ENCODE data around the gene TPBGL. TPM values are rescaled to one million over a fixed set of nuclear protein-coding genes. Genes with fewer than 3 reads are reported as not detected.

TPBGL gene
- polyA plus RNA-seq, 1 of the 3 experiments (the other 2 are of a cell fraction) = 0.03 TPM

DNA sequence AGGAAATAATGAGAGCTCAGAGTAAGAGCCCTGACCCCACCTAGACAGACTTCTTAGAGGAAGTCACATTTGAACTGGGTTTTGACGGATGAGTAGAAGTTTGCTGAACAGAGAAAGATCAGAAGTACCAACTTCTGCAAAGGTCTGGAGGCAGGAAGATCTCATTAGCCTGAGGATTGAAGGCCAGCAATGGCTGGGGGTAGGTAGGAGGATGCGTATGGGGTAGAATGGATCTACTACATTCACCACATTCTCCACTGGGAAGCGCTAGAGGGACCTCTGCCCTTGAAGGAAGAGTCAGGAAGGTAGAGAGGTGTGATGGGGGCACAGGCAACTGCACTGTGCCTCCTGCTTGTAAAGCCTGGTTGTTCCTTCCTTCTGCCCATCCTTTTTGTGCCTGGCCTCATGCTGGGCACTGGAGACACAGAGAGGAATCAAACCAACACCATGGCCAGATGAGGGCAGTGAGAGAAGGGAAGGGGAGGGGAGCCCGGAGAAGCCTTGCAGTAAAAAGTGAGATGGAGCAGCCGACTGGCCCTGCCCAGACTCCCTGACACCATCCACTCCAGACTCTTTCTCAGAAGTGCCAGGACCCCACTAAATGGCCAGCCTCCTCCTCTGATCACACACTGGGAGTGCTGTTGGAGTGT lies 4.9 kb downstream of the TPBGL start:
- WGBS (ENCODE audit: low lambda C conversion rate) = 71% methylated on average over 5 of the region's 5 CpGs
- CTCF ChIA-PET = interaction anchor here (1.2 to 17.5 kb wide), 6 partner anchors 17 to 315 kb away, joined by 3 to 1115 read pairs (median 186); partner anchors contain the start of gene SLCO2B1

DNA sequence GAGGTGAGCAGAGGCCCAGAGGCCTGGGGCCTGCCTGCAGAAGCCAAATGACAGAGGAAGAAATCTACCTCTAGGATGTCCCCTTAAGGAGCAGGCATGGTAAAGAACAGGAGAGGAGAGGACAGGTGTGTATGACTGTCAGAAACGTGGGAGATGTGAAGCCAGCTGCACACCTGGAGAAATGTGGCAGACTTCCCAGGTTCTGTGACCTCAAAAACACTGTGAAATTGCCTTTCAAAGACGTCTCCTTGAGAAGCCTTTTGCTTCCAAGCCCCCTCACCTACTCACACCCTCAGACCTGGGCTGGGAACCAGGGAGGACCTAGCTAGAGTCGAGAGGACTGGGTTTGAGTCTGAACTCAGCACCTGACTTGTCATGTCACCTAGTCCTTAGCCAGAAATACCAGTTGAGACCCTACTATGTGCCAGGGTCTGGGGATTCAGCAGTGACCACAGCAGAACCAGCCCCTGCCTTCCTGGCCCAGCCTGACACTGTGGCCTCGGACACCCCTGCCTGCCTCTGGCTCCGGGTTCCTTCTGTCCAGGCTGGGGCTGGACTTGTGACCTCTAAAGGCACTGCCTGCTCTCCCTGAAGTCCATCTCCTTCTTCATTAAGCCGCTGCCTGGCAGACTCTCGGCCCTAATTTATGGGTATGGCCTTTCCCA lies 5.6 kb downstream of the TPBGL start:
- H3K27me3 ChIP-seq (ENCODE audit: insufficient read depth) = peaks cover 35% of the 10 kb centered on the region
- TF ChIP-seq, protein P1, sequence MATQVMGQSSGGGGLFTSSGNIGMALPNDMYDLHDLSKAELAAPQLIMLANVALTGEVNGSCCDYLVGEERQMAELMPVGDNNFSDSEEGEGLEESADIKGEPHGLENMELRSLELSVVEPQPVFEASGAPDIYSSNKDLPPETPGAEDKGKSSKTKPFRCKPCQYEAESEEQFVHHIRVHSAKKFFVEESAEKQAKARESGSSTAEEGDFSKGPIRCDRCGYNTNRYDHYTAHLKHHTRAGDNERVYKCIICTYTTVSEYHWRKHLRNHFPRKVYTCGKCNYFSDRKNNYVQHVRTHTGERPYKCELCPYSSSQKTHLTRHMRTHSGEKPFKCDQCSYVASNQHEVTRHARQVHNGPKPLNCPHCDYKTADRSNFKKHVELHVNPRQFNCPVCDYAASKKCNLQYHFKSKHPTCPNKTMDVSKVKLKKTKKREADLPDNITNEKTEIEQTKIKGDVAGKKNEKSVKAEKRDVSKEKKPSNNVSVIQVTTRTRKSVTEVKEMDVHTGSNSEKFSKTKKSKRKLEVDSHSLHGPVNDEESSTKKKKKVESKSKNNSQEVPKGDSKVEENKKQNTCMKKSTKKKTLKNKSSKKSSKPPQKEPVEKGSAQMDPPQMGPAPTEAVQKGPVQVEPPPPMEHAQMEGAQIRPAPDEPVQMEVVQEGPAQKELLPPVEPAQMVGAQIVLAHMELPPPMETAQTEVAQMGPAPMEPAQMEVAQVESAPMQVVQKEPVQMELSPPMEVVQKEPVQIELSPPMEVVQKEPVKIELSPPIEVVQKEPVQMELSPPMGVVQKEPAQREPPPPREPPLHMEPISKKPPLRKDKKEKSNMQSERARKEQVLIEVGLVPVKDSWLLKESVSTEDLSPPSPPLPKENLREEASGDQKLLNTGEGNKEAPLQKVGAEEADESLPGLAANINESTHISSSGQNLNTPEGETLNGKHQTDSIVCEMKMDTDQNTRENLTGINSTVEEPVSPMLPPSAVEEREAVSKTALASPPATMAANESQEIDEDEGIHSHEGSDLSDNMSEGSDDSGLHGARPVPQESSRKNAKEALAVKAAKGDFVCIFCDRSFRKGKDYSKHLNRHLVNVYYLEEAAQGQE (IDR thresholded peaks at IDR 0.05; ENCODE audit: low read depth, low read length) = no peak
- TF ChIP-seq MEF2A (IDR thresholded peaks at IDR 0.05; ENCODE audit: borderline replicate concordance, low read depth) = no peak
- TF ChIP-seq, protein P2, sequence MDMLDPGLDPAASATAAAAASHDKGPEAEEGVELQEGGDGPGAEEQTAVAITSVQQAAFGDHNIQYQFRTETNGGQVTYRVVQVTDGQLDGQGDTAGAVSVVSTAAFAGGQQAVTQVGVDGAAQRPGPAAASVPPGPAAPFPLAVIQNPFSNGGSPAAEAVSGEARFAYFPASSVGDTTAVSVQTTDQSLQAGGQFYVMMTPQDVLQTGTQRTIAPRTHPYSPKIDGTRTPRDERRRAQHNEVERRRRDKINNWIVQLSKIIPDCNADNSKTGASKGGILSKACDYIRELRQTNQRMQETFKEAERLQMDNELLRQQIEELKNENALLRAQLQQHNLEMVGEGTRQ (IDR thresholded peaks at IDR 0.05; ENCODE audit: borderline replicate concordance, low read depth, low read length) = no peak
- TF ChIP-seq FOSL2 (IDR thresholded peaks at IDR 0.05; ENCODE audit: borderline replicate concordance, low read depth) = no peak
- TF ChIP-seq, protein P3, sequence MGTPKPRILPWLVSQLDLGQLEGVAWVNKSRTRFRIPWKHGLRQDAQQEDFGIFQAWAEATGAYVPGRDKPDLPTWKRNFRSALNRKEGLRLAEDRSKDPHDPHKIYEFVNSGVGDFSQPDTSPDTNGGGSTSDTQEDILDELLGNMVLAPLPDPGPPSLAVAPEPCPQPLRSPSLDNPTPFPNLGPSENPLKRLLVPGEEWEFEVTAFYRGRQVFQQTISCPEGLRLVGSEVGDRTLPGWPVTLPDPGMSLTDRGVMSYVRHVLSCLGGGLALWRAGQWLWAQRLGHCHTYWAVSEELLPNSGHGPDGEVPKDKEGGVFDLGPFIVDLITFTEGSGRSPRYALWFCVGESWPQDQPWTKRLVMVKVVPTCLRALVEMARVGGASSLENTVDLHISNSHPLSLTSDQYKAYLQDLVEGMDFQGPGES (IDR thresholded peaks at IDR 0.05; ENCODE audit: low read depth, low read length) = no peak
- no peak for TF ChIP-seq TCF12 (IDR thresholded peaks at IDR 0.05)
- TF ChIP-seq TAF1 (IDR thresholded peaks at IDR 0.05; ENCODE audit: borderline replicate concordance, low read depth, low read length) = no peak
- no peak for TF ChIP-seq SMC3 (IDR thresholded peaks at IDR 0.05; ENCODE audit: low read depth, low read length)
- no peak for TF ChIP-seq CHD2 (IDR thresholded peaks at IDR 0.05; ENCODE audit: low read length, partially characterized antibody)

More for the DNA sequence above, 4.9 kb downstream of the TPBGL start:
- DNase-seq = peak; percentile 6
- Histone ChIP-seq H3K4me2 (no peak overlapping the region), H3K9me2 (no peaks in the 10 kb centered on the region), H2AFZ (ENCODE audit: low read depth) (no peak overlapping the region), H3K27ac (ENCODE audit: low read depth in 2 of 2, low read length in 1 of 2) (no peak overlapping the region), H4K20me1 (ENCODE audit: insufficient read depth) (no peaks in the 10 kb centered on the region), H3K4me3 (ENCODE audit: low read depth in 2 of 2, low read length in 1 of 2) (no peak overlapping the region), H3K79me2 (ENCODE audit: insufficient read depth) (no peaks in the 10 kb centered on the region), H3K9ac (no peak overlapping the region), H3K4me1 (ENCODE audit: control insufficient read depth in 1 of 2, insufficient read depth in 2 of 2, low read depth in 1 of 2, low read length in 1 of 2) (peaks cover 0 to 5% of the 10 kb centered on the region in 2 experiments; a peak in 1 of 4 replicates), H3K27me3 (ENCODE audit: insufficient read depth) (peaks cover 38% of the 10 kb centered on the region), H3K36me3 (replicated peaks in 1 of 2; ENCODE audit: control insufficient read depth in 1 of 2, insufficient read depth in 2 of 2, low read length in 1 of 2) (no peaks in the 10 kb centered on the region), H3F3A (replicated peaks; ENCODE audit: insufficient read depth) (no peaks in the 10 kb centered on the region), H3K9me3 (no peaks in the 10 kb centered on the region)
- TF ChIP-seq FOXJ3 (CRISPR knock-in tag; IDR thresholded peaks at IDR 0.05) (no peak), RAD21 (IDR thresholded peaks at IDR 0.05; ENCODE audit: low read length) (no peak), ELF1 (IDR thresholded peaks at IDR 0.05) (no peak), JUND (IDR thresholded peaks at IDR 0.05) (no peak), FOSL2 (IDR thresholded peaks at IDR 0.05; ENCODE audit: borderline replicate concordance, low read depth) (no peak), RFX5 (IDR thresholded peaks at IDR 0.05; ENCODE audit: low read length) (no peak), NRF1 (IDR thresholded peaks at IDR 0.05; ENCODE audit: low read depth, low read length) (no peak), TCF12 (IDR thresholded peaks at IDR 0.05) (no peak), YY1 (IDR thresholded peaks at IDR 0.05; ENCODE audit: low read depth) (no peak), RCOR1 (IDR thresholded peaks at IDR 0.05; ENCODE audit: low read length) (no peak), TAF1 (IDR thresholded peaks at IDR 0.05; ENCODE audit: borderline replicate concordance, low read depth, low read length) (no peak)
- TF ChIP-seq, protein P1 (IDR thresholded peaks at IDR 0.05; ENCODE audit: low read depth, low read length) = no peak
- POLR2A ChIA-PET = no interaction called here

More for the DNA sequence above, 5.6 kb downstream of the TPBGL start:
- Histone ChIP-seq H3K27ac (ENCODE audit: low read depth in 2 of 2, low read length in 1 of 2) (no peak overlapping the region), H3F3A (replicated peaks; ENCODE audit: insufficient read depth) (no peaks in the 10 kb centered on the region), H3K36me3 (replicated peaks in 1 of 2; ENCODE audit: control insufficient read depth in 1 of 2, insufficient read depth in 2 of 2, low read length in 1 of 2) (no peaks in the 10 kb centered on the region), H3K4me2 (no peak overlapping the region), H3K9me2 (no peaks in the 10 kb centered on the region), H3K79me2 (ENCODE audit: insufficient read depth) (no peaks in the 10 kb centered on the region), H2AFZ (ENCODE audit: low read depth) (no peak overlapping the region), H3K4me3 (ENCODE audit: low read depth in 2 of 2, low read length in 1 of 2) (no peak overlapping the region), H3K4me1 (ENCODE audit: control insufficient read depth in 1 of 2, insufficient read depth in 2 of 2, low read depth in 1 of 2, low read length in 1 of 2) (peaks cover 0 to 5% of the 10 kb centered on the region in 2 experiments; a peak in 1 of 4 replicates), H4K20me1 (ENCODE audit: insufficient read depth) (no peaks in the 10 kb centered on the region), H3K9ac (no peak overlapping the region), H3K9me3 (no peaks in the 10 kb centered on the region)
- POLR2A ChIA-PET = no interaction called here
- CTCF ChIA-PET = interaction anchor here (1.2 to 17.5 kb wide), 7 partner anchors 26 to 544 kb away, joined by 3 to 1115 read pairs (median 113); partner anchors contain the start of gene SLCO2B1
- WGBS (ENCODE audit: low lambda C conversion rate) = 21% methylated on average over 4 of the region's 7 CpGs
- peak; percentile 4 for DNase-seq
